SK-N-MC (cell line): Measurements from ENCODE around the gene AVPR2.

ENCODE experiments used
- DNase-seq: peaks from one replicate; pipeline ENCODE4 v3.0.0-alpha.2; 2011; ENCODE audit warnings: low read depth, low spot score
- H3K27ac ChIP-seq: fragments of 200-600 bp; sonication (generic); 2 replicates; pipeline ENCODE4 v1.5.1; 2016; ENCODE audit warnings: mixed run types
- H3K36me3 ChIP-seq: fragments of 200-600 bp; sonication (generic); 2 replicates; pipeline ENCODE4 v1.6.1; 2017; ENCODE audit warnings: antibody characterized with exemption, low read length, mixed read lengths; ENCODE audit not compliant: insufficient read depth
- H3K4me3 ChIP-seq: fragments of 200-600 bp; sonication (generic); 2 replicates; pipeline ENCODE4 v1.5.1; 2016
- H3K9ac ChIP-seq: fragments of 200-600 bp; sonication (generic); 2 replicates; pipeline ENCODE4 v1.8.0; 2017; ENCODE audit warnings: mixed run types, mixed read lengths; ENCODE audit not compliant: insufficient read length
- H3K9me3 ChIP-seq: fragments of 200-600 bp; sonication (generic); 2 replicates; pipeline ENCODE4 v1.6.1; 2017; ENCODE audit warnings: low read depth, mild to moderate bottlenecking, antibody characterized with exemption, low read length, moderate library complexity, mixed read lengths
- EZH2 ChIP-seq: fragments of 200-600 bp; sonication (generic); IDR thresholded peaks from one replicate; pipeline ENCODE4 v1.6.1; 2017; ENCODE audit warnings: antibody characterized with exemption
- FOXP2 ChIP-seq: optimal IDR thresholded peaks from 2 replicates; pipeline ENCODE3; 2011; ENCODE audit warnings: mild to moderate bottlenecking, moderate library complexity; ENCODE audit not compliant: insufficient read depth; ENCODE audit errors: extremely low read length, control extremely low read depth
- POLR2AphosphoS5 ChIP-seq: IDR thresholded peaks from 2 replicates; pipeline ENCODE4 v1.6.1; 2012; ENCODE audit warnings: mild to moderate bottlenecking, low read depth, low read length, borderline replicate concordance

Gene AVPR2

GRCh38 chrX:153903991-153904957, at the start of gene AVPR2:
Gene AVPR2 (plus strand): TSS chrX:153904673. CDS start chrX:153905146, 473 bp downstream.
- Histone ChIP-seq H3K4me3 (no peak within 1 kb of the TSS), H3K27ac (no peak within 1 kb of the TSS), H3K9ac (no peak within 1 kb of the TSS), H3K9me3 (no peaks in the 10 kb centered on the region), H3K36me3 (no peaks in the 10 kb centered on the region)
- DNase-seq = no peak
- TF ChIP-seq POLR2AphosphoS5 (no peak), EZH2 (no peak), FOXP2 (no peak)

GRCh38 chrX:153854702-153855101, 49.8 kb upstream of the AVPR2 start:
- no peak for DNase-seq
- Histone ChIP-seq H3K4me3 (no peak overlapping the region), H3K36me3 (no peaks in the 10 kb centered on the region), H3K27ac (no peak overlapping the region), H3K9ac (no peak overlapping the region), H3K9me3 (no peaks in the 10 kb centered on the region)
- TF ChIP-seq EZH2 (no peak), FOXP2 (no peak), POLR2AphosphoS5 (no peak)

- Histone ChIP-seq H3K27ac (no peak overlapping the region), H3K9me3 (no peaks in the 10 kb centered on the region), H3K4me3 (no peak overlapping the region), H3K9ac (no peak overlapping the region), H3K36me3 (no peaks in the 10 kb centered on the region)
- no peak for DNase-seq
- no peak for TF ChIP-seq FOXP2
- TF ChIP-seq POLR2AphosphoS5 = no peak
Measured at GRCh38 chrX:153857348-153857903, 47.0 kb upstream of the AVPR2 start.

GRCh38 chrX:153861151-153861550, 43.3 kb upstream of the AVPR2 start:
- Histone ChIP-seq H3K4me3 (no peak overlapping the region), H3K27ac (no peak overlapping the region), H3K9ac (no peak overlapping the region), H3K36me3 (no peaks in the 10 kb centered on the region), H3K9me3 (no peaks in the 10 kb centered on the region)
- no peak for TF ChIP-seq FOXP2
- TF ChIP-seq POLR2AphosphoS5 = no peak
- no peak for TF ChIP-seq EZH2
- no peak for DNase-seq

GRCh38 chrX:153861733-153862310, 42.7 kb upstream of the AVPR2 start:
- TF ChIP-seq EZH2 = no peak
- no peak for TF ChIP-seq POLR2AphosphoS5
- DNase-seq = no peak
- no peaks in the 10 kb centered on the region for H3K9me3 ChIP-seq
- H3K36me3 ChIP-seq = no peaks in the 10 kb centered on the region
- H3K4me3 ChIP-seq = no peak overlapping the region
- no peak overlapping the region for H3K27ac ChIP-seq
- H3K9ac ChIP-seq = no peak overlapping the region

- no peaks in the 10 kb centered on the region for H3K36me3 ChIP-seq
- H3K9me3 ChIP-seq = no peaks in the 10 kb centered on the region
- TF ChIP-seq POLR2AphosphoS5 (no peak), FOXP2 (no peak), EZH2 (no peak)
- H3K9ac ChIP-seq = no peak overlapping the region
- H3K27ac ChIP-seq = no peak overlapping the region
- no peak for DNase-seq
- no peak overlapping the region for H3K4me3 ChIP-seq
Measured at GRCh38 chrX:153862369-153863250, 41.9 kb upstream of the AVPR2 start.

- H3K36me3 ChIP-seq = no peaks in the 10 kb centered on the region
Measured at GRCh38 chrX:153863251-153863991, 41.1 kb upstream of the AVPR2 start.

More at GRCh38 chrX:153863251-153863991, 41.1 kb upstream of the AVPR2 start:
- Histone ChIP-seq H3K4me3 (no peak overlapping the region), H3K27ac (no peak overlapping the region), H3K9me3 (no peaks in the 10 kb centered on the region), H3K9ac (no peak overlapping the region)
- DNase-seq = no peak
- TF ChIP-seq EZH2 = no peak
- no peak for TF ChIP-seq POLR2AphosphoS5
- TF ChIP-seq FOXP2 = no peak
